GM19463 (cell line): ENCODE data around the gene MRAP2.
A peak's percentile ranks its signal among the peaks of the same experiment; 100 is the strongest.

Source experiments
- ATAC-seq: cut with Tn5 transposase; IDR thresholded peaks from one replicate; pipeline ENCODE4 v1.9.1; 2021; ENCODE audit warnings: mild to moderate bottlenecking, moderate library complexity; ENCODE audit not compliant: unreplicated experiment

MRAP2 gene, protein sequence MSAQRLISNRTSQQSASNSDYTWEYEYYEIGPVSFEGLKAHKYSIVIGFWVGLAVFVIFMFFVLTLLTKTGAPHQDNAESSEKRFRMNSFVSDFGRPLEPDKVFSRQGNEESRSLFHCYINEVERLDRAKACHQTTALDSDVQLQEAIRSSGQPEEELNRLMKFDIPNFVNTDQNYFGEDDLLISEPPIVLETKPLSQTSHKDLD

DNA sequence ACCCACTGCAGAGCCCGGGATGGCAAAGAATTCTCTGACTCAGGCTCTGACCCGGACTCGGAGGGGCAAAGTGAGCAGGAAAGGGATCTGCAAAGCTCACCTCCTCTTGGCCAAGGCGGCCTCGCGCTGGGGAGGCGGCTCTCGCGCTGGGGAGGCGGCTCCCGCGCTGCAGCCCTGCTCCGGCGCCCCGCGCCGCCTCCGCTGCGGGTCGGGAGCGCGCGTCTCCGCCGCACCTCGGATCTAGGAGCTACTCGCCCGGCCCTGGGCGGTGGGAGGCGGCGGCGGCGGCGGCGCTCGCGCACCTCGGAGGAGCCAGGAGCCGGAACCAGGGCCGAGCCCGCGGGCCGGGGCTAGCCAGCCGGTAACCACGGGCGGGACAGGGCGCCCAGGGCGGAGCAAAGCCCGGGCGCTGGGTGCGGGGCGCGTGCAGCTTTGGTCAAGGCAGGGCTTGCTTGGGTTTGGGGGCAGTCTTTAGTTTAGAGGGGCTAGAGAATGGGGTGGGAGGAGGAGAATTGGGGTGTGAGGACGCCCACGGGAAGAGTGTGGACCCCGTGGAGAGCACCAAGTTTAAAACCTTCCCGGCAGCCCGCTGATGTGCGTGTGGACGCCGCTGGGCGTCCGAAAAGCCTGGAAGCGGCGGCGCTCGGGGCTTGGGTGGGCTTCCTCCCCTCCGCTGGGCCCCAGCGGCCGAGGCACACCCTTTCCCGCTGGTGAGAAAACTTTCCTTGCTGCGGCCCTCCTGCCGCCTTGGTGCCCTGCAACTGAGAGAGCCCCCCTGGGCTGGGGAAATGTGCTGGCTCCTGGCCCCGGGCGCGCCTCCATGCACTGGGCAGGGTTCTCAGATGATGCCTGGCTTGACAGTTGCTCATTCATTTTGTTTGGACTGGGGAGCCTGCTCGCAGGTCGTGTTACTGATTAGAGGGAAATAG, at the start of gene MRAP2:
TSS of gene MRAP2 (plus strand) at position 250 of the 929 bp plus-strand sequence. CDS start 21,547 bp downstream, outside the sequence.
- peak; percentile 56 for ATAC-seq

DNA sequence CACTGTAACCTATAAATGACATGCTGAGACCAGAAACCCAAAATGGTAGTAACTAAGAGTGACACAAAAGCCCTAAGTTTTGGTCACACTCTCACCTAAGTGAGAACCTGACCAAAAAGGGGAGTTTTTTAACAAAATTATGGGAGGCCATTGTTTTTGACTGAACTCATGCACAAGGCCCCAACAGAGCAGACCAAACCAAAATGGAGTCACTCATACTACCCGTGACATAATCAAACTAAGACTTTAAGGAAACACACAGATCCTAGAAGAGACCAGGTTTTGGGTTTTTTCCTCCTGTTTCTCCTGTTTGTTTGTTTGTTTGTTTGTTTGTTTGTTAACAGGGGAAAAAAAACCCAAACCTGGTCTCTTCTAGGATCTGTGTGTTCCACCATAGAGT, 49.2 kb upstream of the MRAP2 start:
- ATAC-seq: no peak

DNA sequence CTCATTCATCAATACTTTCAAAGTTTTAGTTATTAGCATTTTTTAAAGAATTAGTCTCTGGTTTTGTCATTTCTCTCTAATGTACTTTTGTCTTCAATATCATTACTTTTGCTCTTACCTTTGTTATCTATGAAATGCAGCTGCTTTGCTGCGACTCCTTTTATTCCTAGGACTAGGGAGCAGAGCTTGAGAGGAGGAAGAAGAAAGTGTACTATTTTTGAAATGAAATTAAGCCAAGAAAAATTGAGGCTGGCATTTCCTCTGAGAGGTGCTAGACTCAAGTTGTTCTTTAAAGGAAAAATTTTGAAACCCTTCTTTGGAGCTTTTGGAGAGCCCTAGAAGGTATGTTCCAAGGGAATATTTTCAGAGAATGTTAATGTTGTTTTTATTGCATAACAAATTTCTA, 48.3 kb upstream of the MRAP2 start:
- ATAC-seq: no peak

DNA sequence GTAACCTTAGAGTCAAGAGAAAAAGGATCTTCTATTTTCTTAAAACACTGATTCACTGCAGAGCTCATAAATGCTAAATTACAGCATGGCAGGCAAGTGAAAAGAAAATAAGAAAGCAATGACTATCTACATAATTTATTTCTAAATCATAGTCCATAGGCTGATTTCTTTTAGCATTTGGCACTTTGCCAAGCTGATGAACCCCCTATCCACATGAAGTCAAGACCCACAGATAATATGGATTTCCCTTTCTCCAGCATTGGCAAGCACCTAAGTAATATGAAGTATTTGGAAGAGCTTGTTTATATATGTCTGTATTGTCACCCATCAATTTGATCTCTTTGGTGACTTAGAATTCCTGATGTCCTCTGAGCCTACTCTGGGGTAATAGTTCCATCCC, 47.9 kb upstream of the MRAP2 start:
- no peak for ATAC-seq

DNA sequence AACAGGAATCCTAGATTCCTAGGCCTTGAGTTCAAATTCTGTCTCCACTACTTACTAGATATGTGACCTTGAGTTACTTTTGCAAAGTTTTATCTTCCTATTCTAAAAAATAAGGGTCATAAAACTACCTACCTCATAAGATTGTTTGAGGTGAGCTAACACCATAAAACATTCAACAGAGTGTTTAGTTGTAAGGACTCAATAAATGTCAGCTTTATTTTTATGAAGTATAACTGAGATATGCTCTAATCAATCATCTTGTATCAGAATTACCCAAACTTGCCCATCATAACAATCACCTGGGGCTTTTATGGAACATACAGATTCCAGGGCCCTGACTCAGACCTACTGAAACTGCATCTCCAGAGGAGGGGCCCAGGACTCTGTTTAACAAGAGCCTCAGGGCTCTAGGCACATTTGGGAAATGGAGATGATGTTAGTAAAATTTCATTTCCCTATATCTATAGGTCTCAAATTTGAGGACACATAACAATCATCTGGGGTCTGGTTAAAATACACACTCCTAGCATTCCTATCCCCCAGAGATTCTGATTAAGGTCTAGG, 35.5 kb upstream of the MRAP2 start:
- no peak for ATAC-seq

DNA sequence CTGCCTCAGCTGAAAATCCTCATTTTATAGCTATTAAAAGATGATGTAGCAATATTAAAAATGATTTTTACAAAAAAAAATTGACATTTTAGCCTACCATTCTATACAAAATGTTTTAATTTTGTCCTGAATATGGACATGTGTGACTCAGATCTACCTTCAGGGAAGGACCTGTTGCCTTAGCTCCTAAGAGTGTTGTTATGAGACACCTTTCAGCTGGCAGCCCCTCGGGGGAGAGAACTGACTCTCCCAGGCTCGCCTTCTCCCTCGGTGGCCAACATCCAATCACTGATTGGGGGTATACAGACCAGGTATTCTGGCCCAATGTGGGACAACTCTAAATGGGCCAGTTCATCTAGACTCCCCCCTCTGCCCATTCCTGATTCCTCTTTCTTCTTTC, 32.5 kb upstream of the MRAP2 start:
- no peak for ATAC-seq

DNA sequence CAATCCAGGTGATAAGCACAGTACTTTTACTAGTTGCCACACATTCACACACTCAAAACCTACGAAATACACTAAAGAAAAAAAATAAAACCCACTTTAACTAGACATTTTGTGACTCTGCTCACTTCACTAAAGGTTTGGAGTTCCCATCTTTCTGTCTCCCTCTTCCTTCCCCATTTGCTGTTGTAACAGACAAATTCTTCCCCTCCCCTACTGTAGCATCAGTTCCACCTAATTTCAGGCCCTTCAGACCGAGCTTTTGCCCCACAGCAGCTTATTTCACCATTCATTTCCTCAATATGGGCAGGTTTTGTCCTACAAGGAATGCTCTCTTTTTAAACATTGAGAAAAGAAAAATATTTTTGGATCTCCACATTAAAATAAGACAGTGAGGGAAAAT, 31.3 kb upstream of the MRAP2 start:
- ATAC-seq: no peak

DNA sequence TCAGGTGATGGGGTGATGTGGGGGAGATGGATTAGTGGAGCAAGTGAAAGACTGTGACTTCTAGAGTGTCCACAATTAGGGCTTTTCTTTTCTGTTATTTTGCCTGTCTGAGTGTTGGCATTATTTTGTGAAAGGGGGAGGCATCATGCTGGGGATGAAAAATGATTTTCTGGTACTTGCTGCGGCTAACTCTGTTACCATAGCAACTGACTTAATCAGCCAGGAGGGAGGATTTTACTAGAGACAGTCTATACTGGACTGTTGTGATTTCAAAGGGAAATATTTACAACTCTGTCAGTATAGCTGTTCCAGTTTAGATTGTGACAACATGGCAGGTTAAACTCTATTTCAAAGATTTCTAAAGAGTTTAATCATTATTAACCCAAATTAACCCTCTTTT, 30.4 kb upstream of the MRAP2 start:
- ATAC-seq: no peak

DNA sequence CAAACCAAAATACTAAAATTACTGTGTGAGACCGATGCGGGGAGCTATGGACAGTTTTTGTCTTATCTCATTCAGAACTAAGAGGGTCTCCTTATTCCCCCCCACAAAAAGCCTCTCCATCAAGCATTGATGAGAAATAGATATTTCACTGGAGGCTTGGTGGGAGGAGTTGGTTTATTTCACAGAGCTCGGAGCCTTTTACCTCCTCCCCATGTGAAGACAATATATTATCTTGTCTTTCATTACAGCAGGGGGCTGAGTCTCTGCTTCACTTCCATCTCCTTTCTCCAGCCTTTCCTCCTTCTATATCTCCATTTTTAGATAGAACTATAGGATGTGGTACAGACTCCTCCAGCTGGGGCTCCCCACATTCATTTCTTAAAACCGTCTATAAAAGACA, 29.9 kb upstream of the MRAP2 start:
- ATAC-seq: no peak

DNA sequence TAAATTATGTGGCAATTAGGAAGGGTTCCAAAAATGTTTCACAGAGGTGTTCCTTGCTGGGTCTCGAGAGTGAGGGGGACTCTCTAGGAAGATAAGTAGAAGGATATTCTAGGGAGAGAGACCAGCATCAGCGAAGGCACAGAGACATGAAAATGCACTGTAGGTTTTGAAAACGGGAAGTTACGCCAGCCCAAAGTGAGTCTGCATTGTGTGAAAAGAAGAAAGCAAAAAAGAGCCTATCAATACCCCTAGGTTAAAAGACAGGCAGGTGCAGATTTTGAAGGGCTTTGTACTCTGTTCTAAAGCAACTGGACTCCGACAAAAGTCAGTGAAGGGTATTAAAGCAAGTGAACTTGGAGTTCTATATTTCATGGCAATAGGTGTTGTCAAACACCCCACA, 25.7 kb upstream of the MRAP2 start:
- no peak for ATAC-seq

DNA sequence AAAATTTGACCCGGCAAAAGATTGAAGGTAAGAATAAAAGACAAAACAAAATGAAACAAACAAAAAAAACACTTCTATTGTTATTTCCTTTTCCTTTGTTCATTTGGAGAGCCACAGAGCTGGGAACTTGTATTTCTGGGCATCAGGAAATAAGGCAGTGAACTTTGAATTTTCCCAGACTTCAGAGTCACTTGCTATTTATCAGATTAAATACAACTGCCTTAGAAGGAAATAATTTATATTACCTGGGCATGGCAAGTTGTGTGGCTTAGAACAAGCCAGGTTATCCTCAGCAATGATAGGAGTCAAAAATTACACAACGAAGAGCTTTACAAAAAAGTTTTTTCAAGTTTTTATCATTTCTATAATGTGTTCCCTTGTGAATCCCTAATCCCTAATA, 20.2 kb upstream of the MRAP2 start:
- no peak for ATAC-seq

DNA sequence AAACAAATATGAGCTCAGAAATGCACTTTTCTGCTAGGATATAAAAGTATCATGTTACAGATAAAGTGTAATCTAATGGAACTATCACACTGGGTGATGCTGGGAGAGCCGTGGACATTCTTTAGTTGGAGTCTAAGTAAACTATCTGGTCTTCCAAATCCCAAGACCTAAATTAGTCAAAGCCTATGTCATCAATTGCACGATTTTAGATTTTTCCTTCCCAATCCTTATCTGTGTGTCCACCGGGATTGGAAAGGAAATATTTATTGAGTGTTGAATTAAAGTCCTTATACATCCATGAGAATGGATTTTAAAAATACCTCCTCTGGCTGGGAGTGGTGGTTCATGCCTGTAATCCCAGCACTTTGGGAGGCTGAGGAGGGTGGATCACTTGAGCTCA, 19.6 kb upstream of the MRAP2 start:
- ATAC-seq: no peak

DNA sequence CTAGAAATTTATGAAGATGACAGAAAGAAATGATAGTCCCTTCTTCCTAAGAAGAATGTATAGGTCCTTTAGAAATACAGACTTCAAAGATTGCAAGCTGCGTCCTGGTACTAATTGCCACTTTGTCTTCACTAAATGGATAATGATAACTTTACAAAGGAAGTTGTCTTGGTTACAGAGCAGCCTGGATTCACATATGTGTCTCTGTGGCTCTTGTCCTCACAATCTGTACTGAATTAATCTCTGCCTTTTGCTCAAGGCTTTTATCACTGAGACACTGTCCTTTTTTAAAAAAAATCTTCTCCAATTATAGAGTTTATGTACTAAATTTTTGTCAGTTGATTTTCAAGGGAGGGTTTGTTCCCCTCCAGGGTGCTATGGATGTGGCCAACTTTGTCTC, 17.5 kb upstream of the MRAP2 start:
- no peak for ATAC-seq

DNA sequence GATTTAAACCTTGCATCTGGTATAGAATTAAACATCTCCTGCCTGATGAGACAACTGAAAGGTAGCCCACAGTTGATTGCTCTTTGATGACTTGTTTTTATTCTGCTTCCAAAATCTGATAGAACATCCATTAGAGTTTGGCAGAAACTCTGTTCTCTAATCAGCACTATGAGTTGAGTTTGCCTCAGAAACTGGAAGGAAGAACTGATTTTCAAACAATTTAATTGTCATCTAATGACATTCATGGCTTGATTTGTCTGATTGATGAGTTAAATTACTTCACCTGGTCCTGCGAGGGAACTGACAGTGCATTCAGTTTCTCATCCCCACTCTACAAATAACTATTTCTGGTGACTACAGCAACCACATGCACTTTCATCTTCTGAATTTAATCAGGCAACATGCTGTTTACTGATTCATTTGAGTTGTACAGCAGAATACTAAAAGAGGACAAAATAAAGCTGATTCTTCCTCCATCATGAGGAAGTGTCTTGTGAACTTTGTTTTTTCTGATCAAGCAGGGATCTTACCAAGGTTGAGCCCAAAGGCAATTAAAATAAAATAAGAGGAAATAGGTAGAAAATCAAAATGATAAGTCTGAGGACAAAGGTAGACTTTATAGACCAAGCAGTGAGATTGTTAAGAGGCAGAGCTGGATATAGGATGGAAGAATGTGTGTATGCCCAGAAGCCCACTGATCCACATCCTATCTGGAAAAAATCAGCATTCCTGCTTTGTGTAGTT, 15.7 kb upstream of the MRAP2 start:
- no peak for ATAC-seq

DNA sequence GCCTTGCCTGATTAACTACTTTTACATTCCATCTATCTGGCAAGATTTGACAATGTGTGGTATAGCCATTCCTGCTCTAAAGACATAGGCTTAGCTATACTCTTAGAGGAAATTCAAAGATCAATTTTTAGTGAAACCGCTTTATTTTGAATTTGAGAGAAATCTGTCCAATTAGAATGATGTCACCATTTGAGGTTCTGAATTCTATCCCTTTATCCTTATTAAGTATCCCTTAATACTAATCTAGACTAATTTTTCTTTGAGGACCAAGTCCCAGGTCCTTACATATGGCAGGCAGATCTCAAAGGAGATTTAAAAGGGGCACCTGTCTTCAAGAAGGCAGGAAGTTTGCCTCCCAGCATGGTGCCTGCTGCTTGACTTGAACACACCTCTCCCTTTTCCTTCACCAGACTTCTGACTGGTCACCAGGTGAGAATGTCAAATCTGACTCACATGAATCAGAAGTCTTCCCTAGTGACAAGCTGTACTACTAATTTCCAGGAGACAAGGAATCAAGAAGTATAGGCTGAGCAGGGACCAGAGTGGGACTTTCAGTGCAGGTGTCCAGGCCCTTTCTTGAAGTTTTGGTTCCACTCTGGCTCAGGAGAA, 15.0 kb upstream of the MRAP2 start:
- ATAC-seq: no peak

DNA sequence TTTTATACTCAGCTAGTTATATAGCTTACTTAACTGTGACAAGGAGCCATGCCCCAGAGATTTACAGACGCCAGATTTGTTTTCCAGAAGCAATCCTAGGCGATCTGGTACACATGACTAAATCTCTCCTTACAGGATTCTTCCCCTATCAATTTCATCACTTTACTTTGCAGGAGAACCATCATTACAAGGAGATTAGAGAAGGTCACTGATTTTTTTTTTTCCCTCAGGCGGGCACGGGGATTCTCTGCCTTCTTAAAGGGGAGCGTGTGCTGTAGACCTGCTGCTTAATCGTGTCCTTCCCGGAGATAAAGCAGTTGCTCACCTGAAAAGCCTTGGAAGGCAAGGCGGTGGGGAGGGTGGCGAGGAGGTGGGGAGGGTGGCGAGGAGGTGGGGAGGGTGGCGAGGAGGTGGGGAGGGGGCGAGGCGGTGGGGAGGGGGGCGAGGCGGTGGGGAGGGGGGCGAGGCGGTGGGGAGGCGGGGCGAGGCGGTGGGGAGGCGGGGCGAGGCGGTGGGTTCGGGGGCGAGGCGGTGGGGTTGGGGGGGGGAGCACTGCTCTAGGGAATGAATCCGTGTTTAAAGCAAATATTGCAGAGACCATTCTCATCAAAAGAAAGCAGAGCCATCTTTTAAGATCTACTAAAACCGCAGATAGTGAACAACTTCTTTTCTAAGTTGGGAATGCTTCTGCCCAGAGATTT, 14.3 kb upstream of the MRAP2 start:
- no peak for ATAC-seq

DNA sequence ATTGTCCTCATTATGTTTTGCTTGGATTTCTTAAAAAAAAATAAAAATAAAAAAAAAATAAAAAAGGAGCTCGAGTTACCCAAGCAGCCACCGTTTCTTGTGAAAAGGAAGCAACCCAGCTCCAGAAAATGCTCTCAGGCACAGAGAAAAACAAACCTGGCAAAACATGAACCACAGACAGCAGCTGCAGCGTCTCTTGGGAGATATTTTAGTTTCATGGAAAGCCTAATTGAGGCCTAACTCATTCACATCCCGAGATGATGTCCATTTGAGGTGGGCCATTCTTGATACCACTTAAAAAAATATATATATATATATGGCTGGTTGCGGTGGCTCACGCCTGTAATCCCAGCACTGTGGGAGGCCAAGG, 13.7 kb upstream of the MRAP2 start:
- ATAC-seq: no peak

DNA sequence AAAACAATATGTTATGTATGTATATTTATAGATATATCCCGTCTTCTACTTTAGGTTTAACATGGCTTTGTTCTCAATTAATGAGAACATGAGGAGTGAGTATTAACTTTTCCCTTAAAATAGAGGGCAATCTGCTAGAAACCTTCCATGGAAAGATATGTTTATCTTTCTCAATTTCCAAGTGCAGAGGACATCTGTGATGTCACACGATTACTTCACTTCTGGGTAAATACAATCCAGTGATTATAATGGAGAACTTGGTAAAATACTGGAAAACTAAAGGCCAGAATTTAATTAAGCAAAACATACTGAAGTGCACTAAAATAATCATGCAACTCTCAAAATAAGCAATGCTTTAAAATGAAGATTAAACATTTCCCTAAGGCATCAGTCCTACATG, 11.9 kb upstream of the MRAP2 start:
- no peak for ATAC-seq

DNA sequence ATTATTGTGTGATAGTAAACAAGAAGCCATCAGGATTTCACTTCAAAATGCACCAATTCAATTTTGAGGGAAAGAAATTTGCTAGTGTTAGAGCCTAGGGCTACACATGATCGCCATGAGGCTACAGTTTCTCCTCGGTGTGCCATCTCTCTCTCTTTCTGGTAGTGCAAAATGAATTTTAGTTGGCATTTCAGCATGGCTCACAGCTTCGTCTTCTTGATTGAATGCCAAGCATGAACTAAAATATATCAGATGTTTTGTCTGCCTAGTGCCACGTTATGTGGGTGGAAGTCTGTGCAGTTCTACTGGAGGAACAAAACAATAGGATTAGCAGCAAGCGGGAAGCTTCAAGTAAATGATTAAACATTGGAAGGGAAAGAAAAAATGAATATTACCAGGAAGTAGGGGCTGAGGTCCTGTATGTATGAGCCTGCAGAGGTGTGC, 6.8 kb upstream of the MRAP2 start:
- no peak for ATAC-seq
